Breast epithelium (tissue), 4 donors: Measurements from ENCODE around the gene TMEM144. TPM values are rescaled to one million over a fixed set of nuclear protein-coding genes. Genes with fewer than 3 reads are reported as not detected.
A peak's percentile ranks its signal among the peaks of the same experiment; 100 is the strongest.

Source experiments
- DNase-seq, 2 donors: peaks; one replicate each; pipeline ENCODE4 v3.0.0-alpha.2; 2019; ENCODE audit warnings: low spot score in 2 of 2
- H3K27ac ChIP-seq, 2 donors: fragments of 200-600 bp; sonication (generic) in 1 of 2; one replicate each; pipeline ENCODE4 v1.5.1; 2016 to 2019; ENCODE audit warnings: mild to moderate bottlenecking in 1 of 2
- H3K27me3 ChIP-seq, 2 donors: fragments of 200-600 bp; sonication (generic) in 1 of 2; one replicate each; pipeline versions ENCODE4 v1.5.1 to v1.6.0; 2017 to 2019; ENCODE audit warnings: control low read depth in 1 of 2, mild to moderate bottlenecking in 1 of 2
- H3K36me3 ChIP-seq: fragments of 200-600 bp; one replicate; pipeline ENCODE4 v1.5.1; 2019
- H3K4me1 ChIP-seq, 2 donors: fragments of 200-600 bp; sonication (generic); one replicate each; pipeline ENCODE4 v1.5.1; 2016 to 2019; ENCODE audit warnings: control low read depth in 1 of 2
- H3K4me3 ChIP-seq, 3 donors: fragments of 200-600 bp; sonication (generic); 1 replicate in 2 of 3; 2 replicates in 1 of 3; pipeline ENCODE4 v1.5.1; 2016 to 2019; ENCODE audit warnings: mild to moderate bottlenecking in 3 of 3, moderate library complexity in 2 of 3
- H3K9me3 ChIP-seq, 2 donors: fragments of 200-600 bp; sonication (generic) in 1 of 2; one replicate each; pipeline ENCODE4 v1.5.1; 2016 to 2019; ENCODE audit warnings: control low read depth in 1 of 2
- CTCF ChIP-seq, 3 donors: fragments of 450-650 bp; IDR thresholded peaks; one replicate each; pipeline ENCODE4 v1.5.1; 2016 to 2017; ENCODE audit warnings: antibody characterized with exemption in 3 of 3, mild to moderate bottlenecking in 3 of 3, moderate library complexity in 3 of 3
- POLR2A ChIP-seq: fragments of 450-650 bp; IDR thresholded peaks from one replicate; pipeline ENCODE4 v1.6.1; 2016; ENCODE audit warnings: antibody characterized with exemption, mild to moderate bottlenecking, moderate library complexity
- POLR2AphosphoS5 ChIP-seq, 3 donors: sonication (generic); formaldehyde crosslinking; IDR thresholded peaks; one replicate each; pipeline ENCODE4 v1.6.1; 2017; ENCODE audit warnings: antibody characterized with exemption in 3 of 3
- intact Hi-C: fragments of 100-400 bp; cut with DNase I; formaldehyde crosslinking; loops from one replicate; pipeline ENCODE4 v1.15.1; 2023; ENCODE audit warnings: low total_unique reads
- total RNA-seq, 3 donors: library from RNA; depleted of rRNA; stranded (reverse); fragments of >200 nt; gene quantifications; one replicate each; pipeline ENCODE4 v1.1.0, GENCODE V29; 2016

TMEM144 gene
- total RNA-seq, 3 donors from 2014 or later, result 14.7 to 50.1 (median 44.2) TPM

DNA sequence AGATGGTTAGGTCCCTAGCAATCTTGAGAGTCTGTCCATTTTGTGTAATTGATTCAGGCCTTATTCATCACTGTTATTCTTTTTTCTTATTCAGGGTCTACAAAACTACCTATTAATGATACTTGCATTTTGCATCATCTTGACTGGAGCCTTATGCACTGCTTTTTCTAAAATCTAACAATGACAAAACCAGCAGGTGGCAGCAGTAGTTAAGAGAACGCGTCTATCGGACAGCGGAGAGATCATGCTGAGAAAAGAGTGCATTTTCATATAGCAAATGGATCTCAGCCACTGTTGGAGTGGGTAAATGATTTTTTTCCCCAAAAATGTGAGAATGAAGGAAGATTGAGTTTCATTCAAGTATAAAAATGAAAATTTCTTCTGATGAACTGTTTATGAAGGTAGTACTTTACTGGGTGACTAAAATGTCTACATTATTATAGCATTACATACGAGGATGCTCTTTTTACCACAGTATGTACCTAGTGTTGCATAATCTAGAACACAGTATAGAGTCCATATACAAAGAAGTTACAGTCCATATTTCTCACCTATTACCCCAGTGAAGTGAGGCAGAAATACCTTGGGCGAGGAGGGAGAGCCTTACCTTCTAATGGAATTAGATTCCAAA, 43.2 kb downstream of the TMEM144 start:
- H3K27me3 ChIP-seq, result no peaks in the 10 kb centered on the region
- peak in 1 of 2 donors; percentile 39 for DNase-seq
- intact Hi-C loops, result no loop called here
- no peak for TF ChIP-seq POLR2AphosphoS5 (IDR thresholded peaks at IDR 0.05)
- TF ChIP-seq CTCF (IDR thresholded peaks at IDR 0.05), result peak in 2 of 3 donors; percentile 42 to 63
- no peaks in the 10 kb centered on the region for H3K4me1 ChIP-seq
- H3K36me3 ChIP-seq, result no peaks in the 10 kb centered on the region
- no peak overlapping the region for H3K27ac ChIP-seq
- H3K9me3 ChIP-seq, result no peaks in the 10 kb centered on the region
- no peak overlapping the region for H3K4me3 ChIP-seq

DNA sequence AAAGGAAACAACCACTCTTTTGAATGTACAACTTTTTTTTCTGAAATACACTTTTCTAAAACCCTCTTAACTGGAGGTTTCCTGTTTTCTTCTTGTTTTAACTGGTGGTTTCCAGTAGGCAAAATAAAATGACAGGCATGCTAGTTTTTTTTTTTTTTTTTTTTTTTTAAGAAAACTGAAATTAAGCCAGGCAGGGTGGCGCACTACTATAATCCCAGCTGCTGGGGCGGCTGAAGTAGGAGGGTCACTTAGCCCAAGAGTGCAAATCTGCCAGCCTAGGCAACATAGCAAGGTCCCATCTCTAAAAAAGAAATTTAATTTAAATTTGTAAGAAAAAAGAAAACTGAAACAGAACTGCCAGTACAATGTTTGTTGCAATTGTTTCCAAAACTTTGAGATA, 44.0 kb downstream of the TMEM144 start:
- intact Hi-C loops, result no loop called here
- TF ChIP-seq CTCF (IDR thresholded peaks at IDR 0.05) (no peak), POLR2AphosphoS5 (IDR thresholded peaks at IDR 0.05) (no peak), POLR2A (no peak)

GRCh38 chr4:158255727-158256324, 45.5 kb downstream of the TMEM144 start:
- DNase-seq, result no peak
- Histone ChIP-seq H3K4me3 (no peak overlapping the region), H3K27ac (no peak overlapping the region), H3K36me3 (no peaks in the 10 kb centered on the region), H3K4me1 (no peaks in the 10 kb centered on the region), H3K27me3 (no peaks in the 10 kb centered on the region), H3K9me3 (no peaks in the 10 kb centered on the region)
- TF ChIP-seq POLR2AphosphoS5 (IDR thresholded peaks at IDR 0.05) (no peak), CTCF (IDR thresholded peaks at IDR 0.05) (peak; percentile 65 to 76 (median 75)), POLR2A (no peak)
- intact Hi-C loops, result no loop called here

More for the DNA sequence above, 44.0 kb downstream of the TMEM144 start:
- H3K27ac ChIP-seq, result no peak overlapping the region
- H3K4me1 ChIP-seq, result no peaks in the 10 kb centered on the region
- H3K9me3 ChIP-seq, result no peaks in the 10 kb centered on the region
- no peak for DNase-seq
- H3K36me3 ChIP-seq, result no peaks in the 10 kb centered on the region
- H3K27me3 ChIP-seq, result no peaks in the 10 kb centered on the region
- no peak overlapping the region for H3K4me3 ChIP-seq

- DNase-seq, result no peak
- Histone ChIP-seq H3K4me3 (no peak overlapping the region), H3K27me3 (no peaks in the 10 kb centered on the region), H3K9me3 (no peaks in the 10 kb centered on the region), H3K27ac (no peak overlapping the region), H3K4me1 (no peaks in the 10 kb centered on the region), H3K36me3 (no peaks in the 10 kb centered on the region)
- TF ChIP-seq CTCF (IDR thresholded peaks at IDR 0.05), result peak; percentile 16 to 32 (median 30)
- no peak for TF ChIP-seq POLR2AphosphoS5 (IDR thresholded peaks at IDR 0.05)
- intact Hi-C loops, result no loop called here
These were observed 49.8 kb downstream of the TMEM144 start for GRCh38 chr4:158259955-158260575.

- Histone ChIP-seq H3K27me3 (no peaks in the 10 kb centered on the region), H3K27ac (no peak overlapping the region), H3K36me3 (no peaks in the 10 kb centered on the region), H3K4me3 (no peak overlapping the region), H3K4me1 (no peaks in the 10 kb centered on the region), H3K9me3 (no peaks in the 10 kb centered on the region)
- no peak for DNase-seq
- intact Hi-C loops, result no loop called here
- TF ChIP-seq POLR2AphosphoS5 (IDR thresholded peaks at IDR 0.05) (no peak), POLR2A (no peak), CTCF (IDR thresholded peaks at IDR 0.05) (no peak)
These were observed 51.2 kb downstream of the TMEM144 start for GRCh38 chr4:158261480-158261879.
